Activated CD4-positive, alpha-beta T cell treated with anti-CD3 and anti-CD28 coated beads, Interleukin-2, amount 10 ng/mL, durations not matched to agents 24 days and 14 days (primary cell): ENCODE results near the gene GPAT3. TPM values are rescaled to one million over a fixed set of nuclear protein-coding genes. Genes with fewer than 3 reads are reported as not detected.
"Not testable (repeated sequence)": the region's sequence is repeated elsewhere in the genome, so short reads cannot be mapped to it uniquely, and the experiment has no call there.

ENCODE experiments used
- DNase-seq: peaks from one replicate; pipeline ENCODE4 v3.0.0; 2022
- H3K27ac Mint-ChIP-seq: one replicate; pipeline ENCODE4 v1.8.0; 2022; ENCODE audit warnings: mild to moderate bottlenecking, mixed read lengths
- H3K27me3 Mint-ChIP-seq: one replicate; pipeline ENCODE4 v1.8.0; 2022; ENCODE audit warnings: mixed read lengths
- H3K36me3 Mint-ChIP-seq: one replicate; pipeline ENCODE4 v1.8.0; 2022; ENCODE audit warnings: low read depth, mild to moderate bottlenecking, mixed read lengths
- H3K4me1 Mint-ChIP-seq: one replicate; pipeline ENCODE4 v1.8.0; 2021; ENCODE audit warnings: mixed read lengths
- H3K4me3 Mint-ChIP-seq: one replicate; pipeline ENCODE4 v1.8.0; 2022; ENCODE audit warnings: mild to moderate bottlenecking, moderate library complexity, mixed read lengths
- H3K9me3 Mint-ChIP-seq: one replicate; pipeline ENCODE4 v1.8.0; 2021; ENCODE audit warnings: mixed read lengths
- intact Hi-C: fragments of 100-400 bp; cut with micrococcal nuclease; formaldehyde crosslinking; loops from one replicate; pipeline ENCODE4 v1.15.1; 2023
- total RNA-seq: library from RNA; stranded (reverse); gene quantifications from 2 replicates; pipeline ENCODE4 v1.2.3, GENCODE V29; 2022

GPAT3 gene
- total RNA-seq, 1 donor from 2014 or later: 3.6 TPM

- no peaks in the 10 kb centered on the region for H3K36me3 Mint-ChIP-seq
- intact Hi-C loops: no loop called here
- H3K4me1 Mint-ChIP-seq: peaks cover 24% of the 10 kb centered on the region
- H3K27me3 Mint-ChIP-seq: peaks cover 14% of the 10 kb centered on the region
- no peak overlapping the region for H3K27ac Mint-ChIP-seq
- H3K9me3 Mint-ChIP-seq: no peaks in the 10 kb centered on the region
- no peak for DNase-seq
- H3K4me3 Mint-ChIP-seq: no peak overlapping the region
These were observed 24.6 kb downstream of the GPAT3 start for GRCh38 chr4:83560523-83560922.

DNA sequence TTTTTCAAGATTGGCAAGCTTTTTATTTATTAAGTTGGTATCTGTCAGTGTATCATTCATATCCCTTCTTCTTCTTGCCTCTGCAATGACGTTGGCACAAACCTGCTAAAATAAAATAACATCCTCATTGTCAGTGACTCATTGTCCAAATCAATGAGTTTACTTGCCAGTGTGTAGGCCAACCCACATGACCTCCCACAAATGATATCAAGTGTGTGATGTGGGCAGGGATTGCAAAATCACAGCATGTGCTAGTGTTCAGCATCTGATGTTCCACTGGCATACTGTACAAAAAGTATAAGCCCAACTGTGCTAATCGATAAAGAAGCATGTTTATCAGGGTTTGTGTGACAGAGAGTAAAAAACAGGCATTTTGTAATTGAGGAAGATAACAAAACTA lies 25.5 kb downstream of the GPAT3 start:
- no peaks in the 10 kb centered on the region for H3K9me3 Mint-ChIP-seq
- H3K4me1 Mint-ChIP-seq: peaks cover 24% of the 10 kb centered on the region
- no peak overlapping the region for H3K27ac Mint-ChIP-seq
- H3K27me3 Mint-ChIP-seq: peaks cover 14% of the 10 kb centered on the region
- no peak overlapping the region for H3K4me3 Mint-ChIP-seq
- no peak for DNase-seq
- intact Hi-C loops: no loop called here
- H3K36me3 Mint-ChIP-seq: no peaks in the 10 kb centered on the region

GRCh38 chr4:83563998-83564397 lies 28.1 kb downstream of the GPAT3 start:
- Mint-ChIP-seq H3K4me3 (no peak overlapping the region), H3K4me1 (peaks cover 12% of the 10 kb centered on the region), H3K9me3 (no peaks in the 10 kb centered on the region), H3K27me3 (peaks cover 17% of the 10 kb centered on the region), H3K36me3 (no peaks in the 10 kb centered on the region), H3K27ac (no peak overlapping the region)
- intact Hi-C loops: no loop called here
- DNase-seq: no peak

DNA sequence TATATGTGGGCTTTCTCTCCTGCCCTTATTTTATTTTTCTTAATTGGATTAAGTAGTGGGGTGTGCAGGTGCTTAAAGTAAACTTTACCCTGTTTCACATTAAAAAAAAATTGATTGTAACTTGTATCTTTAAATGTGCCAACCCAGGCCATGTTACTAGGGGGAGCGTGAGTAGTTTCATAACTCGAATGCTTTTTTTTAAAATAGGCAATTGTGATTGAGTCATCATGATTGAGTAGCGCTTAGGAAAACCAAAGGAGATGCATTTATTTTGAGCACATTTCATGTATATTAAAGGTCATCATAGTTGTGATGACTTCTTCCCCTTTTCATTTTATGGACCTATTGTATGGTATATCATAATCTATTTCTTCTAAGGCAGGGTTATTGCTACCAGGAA lies 32.2 kb downstream of the GPAT3 start:
- no peak for DNase-seq

DNA sequence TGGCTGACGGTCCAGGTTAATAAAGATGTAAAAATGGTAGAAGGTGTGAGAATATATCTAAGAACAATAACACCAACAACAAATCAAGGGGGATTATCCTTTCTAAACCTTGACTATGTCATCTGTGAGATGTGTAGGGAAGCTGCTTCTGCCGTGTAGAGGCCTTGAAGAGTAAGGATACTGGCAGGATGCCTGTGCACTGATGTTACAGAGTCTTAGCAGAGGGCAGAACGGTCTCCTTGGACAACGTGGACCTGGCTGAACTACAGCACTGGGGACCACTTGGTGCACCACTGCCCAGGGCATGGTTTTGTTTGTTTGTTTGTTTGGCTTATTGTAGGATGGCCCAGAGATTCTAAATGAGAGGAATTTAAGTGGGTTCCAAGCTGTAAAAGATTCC lies 33.5 kb downstream of the GPAT3 start:
- no peak overlapping the region for H3K4me3 Mint-ChIP-seq
- no peaks in the 10 kb centered on the region for H3K36me3 Mint-ChIP-seq
- H3K27me3 Mint-ChIP-seq: peaks cover 3% of the 10 kb centered on the region
- no peak overlapping the region for H3K27ac Mint-ChIP-seq
- H3K4me1 Mint-ChIP-seq: no peaks in the 10 kb centered on the region
- DNase-seq: no peak
- intact Hi-C loops: no loop called here
- no peaks in the 10 kb centered on the region for H3K9me3 Mint-ChIP-seq

More for the DNA sequence above, 32.2 kb downstream of the GPAT3 start:
- Mint-ChIP-seq H3K27me3 (peaks cover 8% of the 10 kb centered on the region), H3K4me1 (no peaks in the 10 kb centered on the region), H3K36me3 (no peaks in the 10 kb centered on the region), H3K27ac (no peak overlapping the region), H3K9me3 (no peaks in the 10 kb centered on the region), H3K4me3 (no peak overlapping the region)
- intact Hi-C loops: no loop called here

DNA sequence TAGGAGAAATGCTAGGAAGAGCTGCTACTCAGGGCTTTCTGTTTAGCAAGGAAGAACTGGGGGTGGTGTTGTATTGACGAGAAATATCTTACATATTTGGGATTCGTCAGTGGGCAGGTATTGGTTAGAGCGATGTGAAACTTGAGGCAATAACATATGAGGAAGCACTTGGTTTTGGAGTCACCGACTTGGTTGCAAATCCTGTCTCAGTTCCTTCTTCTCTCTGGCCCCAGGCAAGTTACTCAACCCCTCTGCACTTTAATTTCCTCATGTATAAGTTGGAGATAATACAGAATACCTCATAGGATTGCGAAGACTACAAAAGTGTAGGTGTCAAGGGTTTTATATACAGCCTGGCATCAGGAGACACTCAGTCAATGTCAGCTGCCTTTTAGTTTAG lies 34.1 kb downstream of the GPAT3 start:
- no peaks in the 10 kb centered on the region for H3K9me3 Mint-ChIP-seq
- intact Hi-C loops: no loop called here
- H3K27me3 Mint-ChIP-seq: peaks cover 3% of the 10 kb centered on the region
- no peak for DNase-seq
- no peaks in the 10 kb centered on the region for H3K4me1 Mint-ChIP-seq
- no peaks in the 10 kb centered on the region for H3K36me3 Mint-ChIP-seq
- no peak overlapping the region for H3K4me3 Mint-ChIP-seq
- H3K27ac Mint-ChIP-seq: no peak overlapping the region

GRCh38 chr4:83572848-83573247 lies 36.9 kb downstream of the GPAT3 start:
- H3K4me3 Mint-ChIP-seq: no peak overlapping the region
- no peaks in the 10 kb centered on the region for H3K9me3 Mint-ChIP-seq
- no peaks in the 10 kb centered on the region for H3K4me1 Mint-ChIP-seq
- intact Hi-C loops: no loop called here
- peaks cover 3% of the 10 kb centered on the region for H3K27me3 Mint-ChIP-seq
- DNase-seq: no peak
- H3K27ac Mint-ChIP-seq: no peak overlapping the region
- H3K36me3 Mint-ChIP-seq: no peaks in the 10 kb centered on the region

DNA sequence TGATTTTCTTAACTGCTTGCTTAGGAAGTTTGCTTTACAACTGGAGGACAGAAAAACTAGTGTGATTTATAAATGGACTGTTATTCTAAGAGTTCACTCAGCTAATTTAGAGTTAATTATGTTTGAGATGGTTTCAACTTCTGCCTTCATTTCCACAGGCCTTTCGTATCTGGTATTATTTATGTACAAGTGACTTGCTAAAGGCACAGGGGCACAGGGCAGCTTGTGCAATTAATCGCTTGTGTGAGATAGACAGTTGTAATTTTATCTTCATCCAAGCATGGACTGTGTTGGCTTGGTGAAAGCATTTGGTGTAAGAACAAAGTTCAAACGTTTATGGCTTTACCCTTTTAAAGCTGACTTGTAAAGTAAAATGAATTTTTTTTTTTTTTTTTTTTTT lies 38.3 kb downstream of the GPAT3 start:
- Mint-ChIP-seq H3K9me3 (no peaks in the 10 kb centered on the region), H3K27ac (no peak overlapping the region), H3K4me1 (no peaks in the 10 kb centered on the region), H3K36me3 (no peaks in the 10 kb centered on the region), H3K4me3 (no peak overlapping the region), H3K27me3 (no peaks in the 10 kb centered on the region)
- intact Hi-C loops: no loop called here
- no peak for DNase-seq

GRCh38 chr4:83576237-83576636 lies 40.3 kb downstream of the GPAT3 start:
- H3K27me3 Mint-ChIP-seq, H3K4me3 Mint-ChIP-seq, H3K27ac Mint-ChIP-seq, DNase-seq, H3K36me3 Mint-ChIP-seq, H3K4me1 Mint-ChIP-seq, H3K9me3 Mint-ChIP-seq, intact Hi-C loops: not testable (repeated sequence)

DNA sequence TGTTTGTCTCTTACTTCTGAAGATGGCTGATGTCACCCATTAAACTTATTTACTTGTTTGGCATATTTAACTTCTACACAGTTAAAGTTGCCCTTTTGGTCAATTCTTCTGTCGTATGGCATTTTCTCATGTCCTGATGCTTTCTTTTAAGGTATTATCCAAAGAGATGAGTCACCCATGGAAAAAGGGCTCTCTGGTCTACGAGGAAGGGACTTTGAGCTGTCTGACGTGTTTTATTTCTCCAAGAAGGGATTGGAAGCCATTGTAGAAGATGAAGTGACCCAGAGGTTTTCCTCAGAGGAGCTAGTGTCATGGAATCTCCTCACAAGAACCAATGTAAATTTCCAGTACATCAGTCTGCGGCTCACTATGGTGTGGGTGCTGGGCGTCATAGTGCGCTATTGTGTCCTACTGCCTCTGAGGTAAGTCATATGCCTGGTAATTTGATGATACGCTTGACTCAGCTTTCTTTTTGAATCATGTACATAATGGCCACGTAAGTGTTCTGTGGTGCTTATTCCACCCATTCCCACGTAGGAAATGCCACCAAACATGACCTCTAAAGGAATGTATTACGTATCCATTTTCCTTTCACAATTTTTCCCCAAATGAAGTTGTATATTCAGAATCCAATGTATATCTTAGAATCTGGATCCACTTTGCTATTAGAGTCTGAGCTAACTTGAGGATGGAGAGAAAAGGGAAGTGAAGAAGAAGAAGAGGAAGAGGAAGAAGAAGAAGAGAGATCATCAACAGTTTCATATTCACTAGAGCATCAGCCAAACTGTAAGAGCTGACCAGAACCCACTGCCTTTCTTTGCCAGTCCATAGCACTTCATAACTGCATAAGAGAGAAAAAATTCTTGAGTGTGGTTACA lies 45.7 kb downstream of the GPAT3 start:
- intact Hi-C loops: no loop called here
- H3K27ac Mint-ChIP-seq: no peak overlapping the region
- DNase-seq: no peak

GRCh38 chr4:83582289-83582785 lies 46.4 kb downstream of the GPAT3 start:
- no peaks in the 10 kb centered on the region for H3K36me3 Mint-ChIP-seq
- no peak for DNase-seq
- intact Hi-C loops: no loop called here
- no peak overlapping the region for H3K4me3 Mint-ChIP-seq
- H3K27ac Mint-ChIP-seq: no peak overlapping the region
- no peaks in the 10 kb centered on the region for H3K9me3 Mint-ChIP-seq
- no peaks in the 10 kb centered on the region for H3K4me1 Mint-ChIP-seq
- peaks cover 7% of the 10 kb centered on the region for H3K27me3 Mint-ChIP-seq

More for the DNA sequence above, 45.7 kb downstream of the GPAT3 start:
- no peak overlapping the region for H3K4me3 Mint-ChIP-seq
- H3K9me3 Mint-ChIP-seq: no peaks in the 10 kb centered on the region
- no peaks in the 10 kb centered on the region for H3K36me3 Mint-ChIP-seq
- peaks cover 7% of the 10 kb centered on the region for H3K27me3 Mint-ChIP-seq
- no peaks in the 10 kb centered on the region for H3K4me1 Mint-ChIP-seq

DNA sequence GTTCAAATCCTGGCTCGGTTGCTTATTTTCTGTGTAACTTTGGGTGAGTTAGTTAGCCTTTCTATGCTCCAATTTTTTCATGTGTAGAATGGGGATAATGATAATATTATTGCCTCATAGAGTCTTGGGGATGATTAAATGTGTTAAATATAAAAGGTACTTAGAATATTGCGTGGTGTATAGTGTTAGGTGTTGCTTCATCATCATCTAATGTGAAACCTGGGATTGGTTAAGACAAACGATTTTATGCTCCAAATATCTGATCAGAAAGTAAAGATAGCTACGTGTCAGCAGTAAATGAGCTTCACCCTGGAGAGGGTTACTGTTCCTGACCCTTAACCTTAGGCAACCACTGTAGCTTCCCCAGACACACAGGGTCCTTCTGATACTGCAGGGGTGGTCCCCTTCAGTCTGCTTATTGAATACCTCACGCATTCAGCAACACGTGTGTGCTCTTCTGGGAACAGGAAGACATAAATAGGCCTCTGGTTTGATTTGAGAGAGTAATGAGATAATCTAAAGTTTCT lies 50.1 kb downstream of the GPAT3 start:
- H3K4me3 Mint-ChIP-seq: no peak overlapping the region

DNA sequence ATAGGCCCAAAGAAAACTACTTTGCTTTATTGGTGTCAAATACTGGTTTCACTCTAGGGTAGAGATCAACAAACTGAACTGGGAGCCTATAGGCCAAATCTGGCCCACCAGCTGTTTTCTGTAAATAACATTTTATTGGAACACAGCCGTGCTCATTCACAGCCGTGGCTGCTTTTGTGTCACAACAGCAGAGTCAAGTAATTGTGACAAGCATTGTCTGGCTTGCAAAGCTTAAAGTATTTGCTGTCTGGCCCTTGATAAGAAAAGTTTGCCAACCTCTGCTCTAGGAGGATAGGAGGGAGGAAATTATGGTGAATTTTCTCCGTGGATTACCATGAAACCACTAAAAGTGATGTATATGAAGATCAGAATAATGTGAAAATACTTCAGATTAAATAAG lies 53.4 kb downstream of the GPAT3 start:
- Mint-ChIP-seq H3K27me3 (no peaks in the 10 kb centered on the region), H3K27ac (no peak overlapping the region), H3K4me3 (no peak overlapping the region), H3K9me3 (peaks cover 4% of the 10 kb centered on the region), H3K4me1 (no peaks in the 10 kb centered on the region), H3K36me3 (no peaks in the 10 kb centered on the region)
- intact Hi-C loops: no loop called here
- no peak for DNase-seq

More for the DNA sequence above, 50.1 kb downstream of the GPAT3 start:
- Mint-ChIP-seq H3K27ac (no peak overlapping the region), H3K27me3 (no peaks in the 10 kb centered on the region), H3K4me1 (no peaks in the 10 kb centered on the region), H3K9me3 (peaks cover 3% of the 10 kb centered on the region), H3K36me3 (no peaks in the 10 kb centered on the region)
- no peak for DNase-seq
- intact Hi-C loops: no loop called here

DNA sequence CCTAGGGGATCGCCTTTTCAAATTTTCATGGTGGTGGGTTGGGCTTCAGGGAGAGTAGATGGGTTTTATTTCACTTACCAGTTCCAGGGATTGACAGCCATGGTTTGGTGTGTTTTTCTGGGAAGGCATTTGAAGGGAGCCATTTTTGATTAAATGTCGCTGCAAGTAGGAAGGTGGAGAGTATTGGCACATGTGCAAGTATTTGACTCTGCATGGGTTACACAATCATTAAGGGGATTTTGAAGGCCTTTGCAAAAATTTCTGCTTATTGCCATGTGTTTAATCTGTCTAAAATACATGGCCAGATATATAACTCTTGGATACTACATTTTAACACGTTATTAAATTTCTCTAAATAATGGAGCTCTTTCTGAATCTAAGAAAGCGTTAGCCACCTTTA lies 55.1 kb downstream of the GPAT3 start:
- Mint-ChIP-seq H3K4me1 (no peaks in the 10 kb centered on the region), H3K4me3 (no peak overlapping the region), H3K27me3 (no peaks in the 10 kb centered on the region), H3K9me3 (peaks cover 6% of the 10 kb centered on the region), H3K27ac (no peak overlapping the region), H3K36me3 (no peaks in the 10 kb centered on the region)
- no peak for DNase-seq
- intact Hi-C loops: no loop called here
